ENCODE measurements around the gene SRRM4.

Gene SRRM4

DNA sequence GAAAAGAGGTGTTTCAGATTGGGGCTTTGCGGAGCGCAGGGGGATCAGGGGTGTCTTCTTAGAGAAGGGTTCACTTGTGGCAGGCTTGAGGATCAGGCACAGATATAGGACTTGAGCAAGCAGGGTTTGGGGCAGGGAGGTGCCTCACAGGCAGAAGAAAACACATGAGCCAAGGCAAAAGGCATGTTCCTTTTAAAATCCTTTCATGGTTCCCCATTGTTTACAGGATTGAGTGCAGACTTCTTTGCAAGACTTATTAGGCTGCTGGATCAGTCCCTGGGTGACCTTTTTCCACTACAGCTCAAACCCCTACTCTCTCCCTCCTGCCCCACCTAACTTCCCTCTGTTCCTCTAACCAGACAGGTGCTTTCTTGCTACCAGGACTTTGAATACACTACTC is 217.1 kb downstream of the SRRM4 start:
- in situ Hi-C loops (cut with MboI; ENCODE audit: low sequenced_read_pairs), result no loop called here

DNA sequence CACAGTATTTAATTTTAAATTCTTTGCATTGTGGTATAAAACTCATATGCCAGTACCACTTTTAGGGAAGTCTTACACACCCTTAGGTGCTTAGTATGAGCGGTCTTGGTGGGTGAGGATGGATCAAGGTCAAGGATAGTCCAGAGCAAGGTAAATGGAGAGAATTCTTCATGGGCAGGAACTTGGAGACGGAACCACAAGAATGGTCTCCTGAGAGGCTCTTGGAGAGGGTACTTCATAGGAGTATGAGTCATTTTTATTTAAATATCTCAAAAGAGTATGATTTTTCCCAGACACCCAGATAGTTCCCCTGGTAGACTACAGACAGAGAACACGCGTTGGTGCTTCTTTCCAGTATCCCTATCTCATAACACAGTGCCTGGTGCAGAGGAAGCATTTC is 219.3 kb downstream of the SRRM4 start:
- in situ Hi-C loops (cut with MboI; ENCODE audit: low sequenced_read_pairs), result no loop called here

DNA sequence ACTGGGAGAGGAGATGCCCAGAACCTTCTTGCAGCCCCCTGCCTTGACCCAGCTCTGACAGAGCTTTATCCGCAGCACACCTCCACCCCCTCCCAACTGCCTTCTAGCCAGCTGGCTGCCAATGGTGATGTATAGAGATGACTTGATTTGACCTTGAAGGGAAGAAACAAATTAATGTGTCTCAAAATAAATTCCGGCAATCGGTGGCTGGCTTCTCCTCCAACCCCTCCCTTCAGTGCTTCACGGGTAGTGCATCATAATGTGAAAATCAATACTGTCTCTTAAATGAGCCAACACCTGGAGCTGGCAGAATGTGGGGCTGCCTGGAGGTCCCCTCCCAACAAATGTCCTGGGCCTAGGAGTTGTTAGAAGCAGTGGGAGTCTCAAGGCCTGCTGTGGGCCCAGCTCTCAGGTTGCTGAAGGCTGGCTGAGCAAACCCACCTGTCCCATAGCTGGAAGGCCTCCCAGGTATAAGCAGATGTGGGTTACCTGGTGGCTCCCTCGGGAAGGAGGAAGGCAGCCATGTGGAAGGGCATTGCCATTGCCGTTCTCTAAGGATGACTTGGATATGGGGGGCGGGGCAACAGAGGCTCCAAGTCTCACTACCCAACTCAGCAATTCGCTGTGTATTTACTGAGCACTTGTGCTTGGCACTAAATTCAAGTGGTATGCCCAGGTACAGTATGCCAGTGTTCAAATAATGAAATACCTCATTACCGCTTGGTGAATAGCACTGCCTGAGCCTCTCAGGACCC is 220.6 kb downstream of the SRRM4 start:
- in situ Hi-C loops (cut with MboI; ENCODE audit: low sequenced_read_pairs), result no loop called here

DNA sequence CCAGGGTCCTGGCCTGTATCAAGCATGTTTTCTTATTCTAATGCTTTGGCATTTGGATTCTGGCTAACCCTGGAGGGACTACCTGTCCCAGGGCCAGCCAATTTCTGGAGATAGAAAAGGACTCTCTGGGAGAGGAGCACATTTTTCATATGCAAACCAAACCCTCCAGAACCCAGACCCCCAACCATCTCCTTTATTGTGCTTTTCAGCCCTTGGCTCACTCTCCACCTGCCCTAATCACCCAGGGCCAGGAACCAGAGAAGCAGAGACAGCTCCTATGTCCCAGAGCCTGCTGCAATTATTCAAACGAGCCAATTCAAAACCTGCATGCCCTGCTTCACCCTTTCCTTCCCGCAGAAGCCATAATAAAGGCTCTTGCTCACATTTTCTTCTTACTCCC is 221.2 kb downstream of the SRRM4 start:
- in situ Hi-C loops (cut with MboI; ENCODE audit: low sequenced_read_pairs), result no loop called here

DNA sequence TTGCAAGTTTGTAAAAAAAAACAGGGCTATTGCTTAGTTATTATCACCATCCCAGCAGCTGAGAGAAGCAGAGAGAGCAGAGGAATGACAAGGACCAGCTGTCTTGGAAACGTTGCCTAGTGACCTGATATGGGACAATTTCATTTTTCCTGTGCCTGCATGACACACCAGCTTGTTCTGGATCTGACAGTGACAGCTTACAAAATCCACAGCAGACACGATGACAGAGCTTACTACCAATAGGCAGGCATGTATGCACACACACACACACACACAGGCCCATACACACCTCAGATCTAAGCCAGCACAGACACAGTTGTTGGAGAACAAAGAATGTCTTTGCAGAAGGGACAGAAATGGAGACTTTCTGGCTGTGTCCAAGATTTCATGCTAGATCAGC is 222.8 kb downstream of the SRRM4 start:
- in situ Hi-C loops (cut with MboI; ENCODE audit: low sequenced_read_pairs), result no loop called here

DNA sequence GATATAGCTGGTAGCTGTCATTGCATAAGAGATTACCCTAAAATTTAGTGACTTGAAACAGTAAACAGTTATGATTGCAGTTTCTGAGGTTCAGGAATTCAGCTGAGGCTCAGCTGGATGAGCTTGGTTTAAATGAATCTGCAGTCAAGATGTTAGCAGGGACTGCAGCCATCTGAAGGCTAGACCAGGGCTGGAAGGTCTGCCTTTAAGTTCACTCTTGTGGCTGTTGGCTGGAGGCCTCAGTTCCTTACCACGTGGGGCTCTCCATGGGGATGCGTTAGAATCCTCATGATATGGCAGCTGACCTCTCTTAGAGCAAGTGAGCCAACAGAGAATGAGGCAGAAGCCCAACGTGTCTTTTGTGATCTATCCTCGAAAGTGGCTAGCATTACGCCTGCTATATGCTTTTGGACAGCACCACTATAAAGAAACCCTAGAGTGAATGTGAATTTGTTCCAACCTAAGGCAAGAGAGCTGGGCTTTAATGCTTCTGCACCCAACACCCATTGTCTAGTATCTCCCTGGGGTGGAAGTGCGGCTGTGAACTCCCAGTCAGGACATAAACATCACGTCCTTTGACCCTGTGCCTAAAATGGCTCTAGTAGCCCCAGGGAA is 223.4 kb downstream of the SRRM4 start:
- in situ Hi-C loops (cut with MboI; ENCODE audit: low sequenced_read_pairs), result no loop called here

DNA sequence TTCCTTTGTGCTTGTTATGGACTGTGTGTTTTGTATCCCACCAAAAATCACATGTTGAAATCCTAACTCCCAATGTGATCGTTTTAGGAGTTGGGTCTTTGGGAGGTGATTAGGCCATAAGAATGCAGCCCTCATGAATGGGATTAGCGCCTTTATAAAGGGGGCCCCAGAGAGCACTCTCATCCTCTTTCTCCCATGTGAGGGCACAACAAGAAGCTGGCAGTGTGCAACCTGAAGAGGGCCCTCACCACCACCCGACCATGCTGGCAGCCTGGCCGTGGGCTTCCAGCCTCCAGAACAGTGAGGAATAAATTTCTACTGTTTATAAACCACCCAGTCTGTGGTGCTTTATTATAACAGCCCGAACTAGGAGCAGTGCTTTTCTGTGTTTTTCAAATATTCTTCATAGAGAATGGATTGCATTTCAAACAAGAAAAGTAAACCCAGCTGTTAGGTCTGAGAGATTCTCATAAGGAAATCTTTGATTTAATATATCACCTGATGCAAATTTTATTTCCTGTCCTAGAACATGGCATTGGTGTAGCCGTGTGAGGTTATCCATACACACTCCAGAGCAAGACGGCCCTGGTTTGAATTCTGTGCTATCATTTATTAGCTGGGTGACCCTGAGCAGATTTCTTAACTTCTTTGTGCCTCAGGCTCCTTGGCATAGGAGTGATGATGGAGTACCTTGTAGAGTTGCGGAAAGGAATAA is 225.2 kb downstream of the SRRM4 start:
- in situ Hi-C loops (cut with MboI; ENCODE audit: low sequenced_read_pairs), result no loop called here

DNA sequence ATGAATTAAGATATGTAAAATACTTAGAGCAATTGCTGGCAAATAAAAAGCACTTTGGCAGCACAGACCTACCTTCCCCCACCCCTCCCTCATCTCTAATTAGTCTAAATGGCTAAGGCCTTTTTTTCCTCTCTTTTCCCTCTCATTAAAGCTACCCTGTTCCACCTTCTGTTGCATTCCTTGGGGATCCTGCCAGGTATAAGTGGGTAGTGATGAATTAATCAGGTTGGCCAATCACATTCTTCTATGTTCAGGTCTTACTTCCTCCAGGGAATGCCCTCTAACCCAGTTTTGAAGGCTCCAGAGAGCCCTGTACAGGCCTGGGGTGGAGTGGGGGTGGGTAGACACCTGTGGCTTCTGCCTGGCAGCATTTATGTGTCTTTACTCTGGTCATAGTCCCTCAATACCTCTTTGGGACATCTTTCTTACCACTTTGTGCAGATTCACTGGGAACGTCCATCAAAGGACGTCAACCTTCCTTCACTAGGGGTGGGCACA is 225.8 kb downstream of the SRRM4 start:
- in situ Hi-C loops (cut with MboI; ENCODE audit: low sequenced_read_pairs), result no loop called here

DNA sequence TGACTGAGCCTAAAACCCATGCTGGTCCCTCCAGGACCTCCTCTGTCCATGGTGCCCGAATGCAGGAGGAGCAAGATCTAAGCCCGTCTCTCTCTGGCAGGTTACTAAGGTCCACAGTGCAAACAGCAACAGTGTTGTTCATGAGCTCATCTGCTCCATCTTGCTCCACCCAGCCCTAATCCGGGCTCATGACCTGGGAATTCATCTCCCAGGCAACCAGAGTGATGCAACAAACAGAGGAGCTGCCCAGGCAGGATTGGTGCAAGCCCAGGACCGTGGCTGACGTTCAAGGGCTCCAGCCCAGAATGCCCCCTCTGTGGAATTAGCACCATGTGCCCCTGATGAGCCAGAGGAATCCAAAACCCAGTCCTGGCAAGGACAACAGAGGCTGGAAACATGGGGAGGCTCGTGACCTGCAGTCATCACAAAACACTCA is 227.3 kb downstream of the SRRM4 start:
- in situ Hi-C loops (cut with MboI; ENCODE audit: low sequenced_read_pairs), result no loop called here

DNA sequence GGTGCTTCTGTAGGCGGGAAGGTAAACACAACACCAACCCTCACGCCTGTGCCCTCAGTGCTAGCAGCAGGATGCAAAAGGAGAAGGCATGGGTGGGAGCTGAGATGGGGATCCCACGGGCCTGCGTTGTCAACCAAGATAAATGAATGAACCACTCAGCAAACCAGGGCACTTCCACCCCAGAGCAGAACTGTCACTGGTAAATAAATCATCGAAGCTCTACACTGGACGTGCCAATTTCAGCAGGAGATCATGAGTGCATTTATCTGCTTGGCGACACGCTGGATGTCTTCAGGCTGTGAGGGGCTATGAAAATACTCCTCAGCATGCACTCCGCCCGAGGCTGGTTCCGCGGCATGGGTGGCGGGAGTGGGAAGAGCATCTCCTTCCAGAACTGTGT is 230.5 kb downstream of the SRRM4 start:
- in situ Hi-C loops (cut with MboI; ENCODE audit: low sequenced_read_pairs), result no loop called here
